Glomerular visceral epithelial cell (primary cell): ENCODE results near the gene PAM.

ENCODE experiments used
- DNase-seq: peaks from one replicate; pipeline ENCODE4 v3.0.0-alpha.2; 2016; ENCODE audit errors: extremely low spot score

Gene PAM

GRCh38 chr5:102858808-102859207 is 103.7 kb downstream of the PAM start:
- DNase-seq: peak; percentile 19

- no peak for DNase-seq
These were observed 104.9 kb downstream of the PAM start for GRCh38 chr5:102860035-102860434.

GRCh38 chr5:102863058-102863457 is 108.0 kb downstream of the PAM start:
- no peak for DNase-seq

- DNase-seq: no peak
These were observed 108.9 kb downstream of the PAM start for GRCh38 chr5:102863764-102864560.

- DNase-seq: no peak
These were observed 110.0 kb downstream of the PAM start for GRCh38 chr5:102865171-102865509.

- DNase-seq: peak; percentile 82
These were observed 110.6 kb downstream of the PAM start for GRCh38 chr5:102865510-102866236.

GRCh38 chr5:102866237-102866600 is 111.1 kb downstream of the PAM start:
- DNase-seq: no peak

- no peak for DNase-seq
These were observed 113.0 kb downstream of the PAM start for GRCh38 chr5:102867992-102868662.

- DNase-seq: no peak
These were observed 114.1 kb downstream of the PAM start for GRCh38 chr5:102869230-102869629.

GRCh38 chr5:102873379-102873932 is 118.4 kb downstream of the PAM start:
- DNase-seq: no peak

- DNase-seq: no peak
These were observed 118.9 kb downstream of the PAM start for GRCh38 chr5:102874054-102874453.

- no peak for DNase-seq
These were observed 120.6 kb downstream of the PAM start for GRCh38 chr5:102875721-102876123.

GRCh38 chr5:102876610-102877009 is 121.5 kb downstream of the PAM start:
- DNase-seq: no peak

- no peak for DNase-seq
These were observed 124.6 kb downstream of the PAM start for GRCh38 chr5:102879741-102880140.

GRCh38 chr5:102886586-102886985 is 131.5 kb downstream of the PAM start:
- no peak for DNase-seq

GRCh38 chr5:102888483-102888882 is 133.4 kb downstream of the PAM start:
- no peak for DNase-seq

GRCh38 chr5:102889033-102889432 is 133.9 kb downstream of the PAM start:
- DNase-seq: no peak

- DNase-seq: no peak
These were observed 135.0 kb downstream of the PAM start for GRCh38 chr5:102890133-102890532.

- no peak for DNase-seq
These were observed 136.1 kb downstream of the PAM start for GRCh38 chr5:102891175-102891574.

GRCh38 chr5:102893942-102894341 is 138.8 kb downstream of the PAM start:
- no peak for DNase-seq

- no peak for DNase-seq
These were observed 140.1 kb downstream of the PAM start for GRCh38 chr5:102895234-102895633.

- DNase-seq: no peak
These were observed 140.9 kb downstream of the PAM start for GRCh38 chr5:102895976-102896375.
